RWPE1 (cell line): ENCODE data around the gene HTT-AS.

Source experiments
- CTCF ChIA-PET: fragments of 350-600 bp; sonication (Branson Sonifier 250); formaldehyde crosslinking; extraction: SDS; loops from one replicate; lab custom pipeline; 2021; lab: Yijun Ruan, JAX
- POLR2A ChIA-PET: fragments of 400-600 bp; formaldehyde crosslinking; extraction: SDS; loops from one replicate; lab custom pipeline; 2020; ENCODE audit warnings: antibody characterized with exemption; ENCODE audit not compliant: low non-redundant PET; lab: Yijun Ruan, JAX
- DNase-seq: peaks from one replicate; pipeline ENCODE4 v3.0.0; 2012; ENCODE audit warnings: low spot score
- H3K27ac ChIP-seq: fragments of 450-650 bp; 2 replicates; pipeline ENCODE4 v1.5.1; 2017
- TF ChIP-seq, protein P1 (sequence below): fragments of 450-650 bp; conservative IDR thresholded peaks from 2 replicates; pipeline ENCODE4 v1.5.1; 2017; ENCODE audit warnings: low read depth, mild to moderate bottlenecking

The HTT-AS gene

DNA sequence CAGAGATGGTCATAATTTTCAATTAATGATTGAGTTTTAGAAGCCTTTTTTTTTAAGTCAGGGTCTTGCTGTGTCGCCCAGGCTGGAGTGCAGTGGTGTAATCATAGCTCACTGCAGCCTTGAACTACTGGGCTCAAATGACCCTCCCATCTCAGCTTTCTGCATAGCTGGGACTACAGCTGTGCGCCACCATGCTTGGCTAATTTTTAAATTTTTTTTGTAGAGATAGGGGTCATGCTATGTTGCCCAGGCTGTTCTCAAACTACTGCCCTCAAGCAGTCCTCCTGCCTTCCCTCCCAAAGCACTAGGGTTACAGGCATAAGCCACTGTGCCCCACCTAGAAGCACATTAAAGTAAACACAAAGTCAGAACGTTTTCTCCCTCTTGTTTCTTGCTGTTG, 51.7 kb downstream of the HTT-AS start:
- ChIA-PET CTCF (interaction anchor here (0.7 kb wide), 1 partner anchor 1237 kb away, joined by 3 read pairs; no protein-coding TSS in a partner anchor), POLR2A (no interaction called here)
- DNase-seq = no peak
- H3K27ac ChIP-seq = no peak overlapping the region
- TF ChIP-seq, protein P1, sequence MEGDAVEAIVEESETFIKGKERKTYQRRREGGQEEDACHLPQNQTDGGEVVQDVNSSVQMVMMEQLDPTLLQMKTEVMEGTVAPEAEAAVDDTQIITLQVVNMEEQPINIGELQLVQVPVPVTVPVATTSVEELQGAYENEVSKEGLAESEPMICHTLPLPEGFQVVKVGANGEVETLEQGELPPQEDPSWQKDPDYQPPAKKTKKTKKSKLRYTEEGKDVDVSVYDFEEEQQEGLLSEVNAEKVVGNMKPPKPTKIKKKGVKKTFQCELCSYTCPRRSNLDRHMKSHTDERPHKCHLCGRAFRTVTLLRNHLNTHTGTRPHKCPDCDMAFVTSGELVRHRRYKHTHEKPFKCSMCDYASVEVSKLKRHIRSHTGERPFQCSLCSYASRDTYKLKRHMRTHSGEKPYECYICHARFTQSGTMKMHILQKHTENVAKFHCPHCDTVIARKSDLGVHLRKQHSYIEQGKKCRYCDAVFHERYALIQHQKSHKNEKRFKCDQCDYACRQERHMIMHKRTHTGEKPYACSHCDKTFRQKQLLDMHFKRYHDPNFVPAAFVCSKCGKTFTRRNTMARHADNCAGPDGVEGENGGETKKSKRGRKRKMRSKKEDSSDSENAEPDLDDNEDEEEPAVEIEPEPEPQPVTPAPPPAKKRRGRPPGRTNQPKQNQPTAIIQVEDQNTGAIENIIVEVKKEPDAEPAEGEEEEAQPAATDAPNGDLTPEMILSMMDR = no peak

GRCh38 chr4:3022112-3022511, 52.2 kb downstream of the HTT-AS start:
- POLR2A ChIA-PET = no interaction called here

GRCh38 chr4:3021627-3022026, 52.7 kb downstream of the HTT-AS start:
- ChIA-PET POLR2A (no interaction called here), CTCF (no interaction called here)
- no peak for DNase-seq
- no peak overlapping the region for H3K27ac ChIP-seq
- TF ChIP-seq, protein P1 = no peak

More at GRCh38 chr4:3022112-3022511, 52.2 kb downstream of the HTT-AS start:
- no peak for DNase-seq
- no peak overlapping the region for H3K27ac ChIP-seq
- TF ChIP-seq, protein P1 = no peak
- CTCF ChIA-PET = no interaction called here

- no peak overlapping the region for H3K27ac ChIP-seq
- TF ChIP-seq, protein P1 = no peak
- POLR2A ChIA-PET = no interaction called here
- CTCF ChIA-PET = no interaction called here
- no peak for DNase-seq
Measured at GRCh38 chr4:3021127-3021526, 53.2 kb downstream of the HTT-AS start.

DNA sequence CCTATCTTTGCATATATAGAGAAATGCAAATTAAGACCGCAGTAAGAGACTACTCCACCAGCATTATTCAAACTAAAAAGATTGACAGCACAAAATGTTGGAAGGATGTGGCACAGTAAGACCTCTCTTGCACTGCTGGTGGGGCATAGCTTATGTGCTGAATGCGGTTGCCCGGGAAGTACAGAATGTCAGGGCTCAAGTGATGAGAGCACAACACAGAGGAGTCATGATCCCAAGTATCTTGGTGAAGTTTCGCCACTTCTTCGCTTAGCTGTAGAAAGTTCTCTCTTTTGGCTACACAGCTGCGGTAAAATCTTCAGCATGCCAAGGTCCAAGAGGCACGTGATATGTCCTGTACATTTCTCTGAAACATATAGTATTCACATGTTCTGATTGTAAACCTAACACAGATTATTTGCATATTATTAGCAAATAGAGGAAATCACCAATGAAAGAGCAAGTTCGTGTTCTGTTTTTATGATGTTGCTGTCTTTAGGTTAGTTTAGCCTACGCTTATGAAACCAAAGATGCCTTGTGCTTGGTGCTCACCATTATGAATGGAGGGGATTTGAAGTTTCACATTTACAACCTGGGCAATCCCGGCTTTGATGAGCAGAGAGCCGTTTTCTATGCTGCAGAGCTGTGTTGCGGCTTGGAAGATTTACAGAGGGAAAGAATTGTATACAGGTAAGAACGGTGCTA, 55.0 kb downstream of the HTT-AS start:
- CTCF ChIA-PET = no interaction called here
- DNase-seq = no peak
- TF ChIP-seq, protein P1 = no peak
- POLR2A ChIA-PET = no interaction called here
- H3K27ac ChIP-seq = no peak overlapping the region

GRCh38 chr4:3017504-3017903, 56.8 kb downstream of the HTT-AS start:
- TF ChIP-seq, protein P1 = no peak
- CTCF ChIA-PET = interaction anchor here (0.6 kb wide), 1 partner anchor 525 kb away, joined by 4 read pairs; no protein-coding TSS in a partner anchor
- no peak for DNase-seq
- POLR2A ChIA-PET = no interaction called here
- no peak overlapping the region for H3K27ac ChIP-seq
